GM21576 (cell line): Measurements from ENCODE around the gene IP6K3.
A peak's percentile ranks its signal among the peaks of the same experiment; 100 is the strongest.

Experiments used
- ATAC-seq: cut with Tn5 transposase; IDR thresholded peaks from one replicate; pipeline ENCODE4 v1.9.1; 2021; ENCODE audit warnings: mild to moderate bottlenecking, moderate library complexity; ENCODE audit not compliant: unreplicated experiment

IP6K3 gene

GRCh38 chr6:33724102-33725023 is 22.3 kb downstream of the IP6K3 start:
- no peak for ATAC-seq

GRCh38 chr6:33723371-33724085 is 23.2 kb downstream of the IP6K3 start:
- ATAC-seq, result no peak

GRCh38 chr6:33722103-33722623 is 24.5 kb downstream of the IP6K3 start:
- ATAC-seq, result no peak

DNA sequence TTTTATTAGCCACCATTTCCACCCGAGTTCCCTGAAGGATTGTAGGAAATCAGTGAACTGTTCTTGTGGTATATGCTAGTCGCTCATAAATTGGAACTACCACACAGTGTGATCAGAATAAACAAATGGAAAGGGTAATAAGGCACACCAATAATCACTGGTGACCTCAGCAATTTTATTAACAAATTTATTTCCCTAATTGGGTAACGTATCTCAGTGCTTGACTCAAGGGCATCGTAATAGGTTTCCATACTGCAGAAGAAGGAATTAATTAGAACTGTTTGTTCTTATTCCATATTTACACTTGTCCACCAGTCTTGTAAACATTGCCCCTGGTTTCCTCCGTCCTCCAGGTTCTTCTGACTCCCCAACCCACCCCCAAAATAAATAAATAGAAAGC is 25.2 kb downstream of the IP6K3 start:
- ATAC-seq, result no peak

DNA sequence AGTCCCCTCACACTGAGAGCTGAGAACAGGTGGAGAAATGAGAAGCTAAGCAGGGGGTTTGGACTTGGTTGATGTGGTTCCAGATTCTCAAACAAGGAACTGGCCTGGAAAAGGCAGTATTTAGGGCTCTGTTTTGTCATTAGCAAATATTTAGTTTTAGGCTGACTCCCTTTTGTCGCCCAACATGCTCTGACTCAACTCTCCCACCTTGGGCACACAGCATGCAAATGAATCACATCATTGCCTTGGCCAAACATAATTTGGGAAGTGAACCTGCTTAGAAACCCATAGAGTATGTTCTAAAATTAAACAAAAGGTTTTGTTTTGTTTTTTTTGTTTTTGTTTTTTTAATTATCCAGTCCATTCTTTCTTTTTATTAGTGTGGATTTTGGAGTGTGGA is 25.7 kb downstream of the IP6K3 start:
- no peak for ATAC-seq

- ATAC-seq, result no peak
These were observed 27.2 kb downstream of the IP6K3 start for GRCh38 chr6:33719326-33719987.

DNA sequence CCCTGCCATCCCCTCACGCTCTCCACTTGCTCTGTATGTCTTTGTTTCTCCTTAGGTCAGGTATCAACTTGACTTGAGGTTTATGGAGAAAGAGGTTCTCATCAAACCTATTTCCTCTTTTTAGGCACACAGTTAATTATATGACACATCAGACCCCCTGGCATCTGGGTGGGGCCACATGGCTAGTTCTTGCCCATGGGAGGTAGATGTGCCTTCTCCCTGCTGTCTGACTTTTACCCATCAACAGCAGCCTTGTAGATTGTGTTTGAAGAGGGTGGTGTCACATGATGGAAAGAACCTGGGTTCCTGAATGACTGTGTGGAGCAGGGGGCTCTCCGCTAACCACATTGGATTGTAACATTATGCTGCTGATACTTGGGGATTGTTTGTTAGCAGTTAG is 28.0 kb downstream of the IP6K3 start:
- ATAC-seq, result no peak

GRCh38 chr6:33717934-33718455 is 28.7 kb downstream of the IP6K3 start:
- no peak for ATAC-seq

DNA sequence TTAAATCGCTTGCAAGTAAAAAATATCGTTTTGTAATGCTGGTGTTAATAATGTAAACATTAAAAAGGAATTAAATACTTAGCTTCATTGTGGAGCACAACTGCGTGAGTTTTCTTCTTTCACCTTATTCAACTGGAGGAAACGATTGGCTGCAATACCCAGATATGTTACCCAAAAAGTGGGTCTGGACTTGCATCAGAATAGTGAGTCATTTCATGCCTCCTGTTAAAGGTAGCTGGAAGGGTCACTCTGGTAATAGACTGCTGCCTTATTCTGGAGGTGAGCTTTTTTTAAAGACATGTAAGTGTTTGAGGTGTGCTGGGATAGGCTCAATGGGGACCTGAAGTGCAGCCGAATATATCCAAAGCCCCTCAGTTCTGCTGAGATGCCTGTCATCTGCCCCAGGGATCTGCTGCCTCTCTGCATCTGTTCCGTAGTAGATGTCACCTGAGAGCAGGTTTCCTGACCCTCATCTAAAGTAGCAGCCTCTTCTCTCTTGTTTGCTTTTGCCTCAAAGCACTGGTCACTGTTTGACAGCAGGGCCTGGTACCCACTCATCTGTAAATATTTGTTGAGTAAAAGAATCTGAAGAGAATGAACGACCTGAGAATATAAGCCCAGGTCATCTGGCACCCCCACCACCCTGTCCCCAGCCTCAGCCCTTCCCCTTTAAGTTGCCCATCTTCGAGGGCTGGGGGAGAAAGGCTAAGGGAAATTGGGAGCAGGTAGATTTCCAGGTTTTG is 29.6 kb downstream of the IP6K3 start:
- no peak for ATAC-seq

- ATAC-seq, result no peak
These were observed 30.3 kb downstream of the IP6K3 start for GRCh38 chr6:33716379-33716778.

DNA sequence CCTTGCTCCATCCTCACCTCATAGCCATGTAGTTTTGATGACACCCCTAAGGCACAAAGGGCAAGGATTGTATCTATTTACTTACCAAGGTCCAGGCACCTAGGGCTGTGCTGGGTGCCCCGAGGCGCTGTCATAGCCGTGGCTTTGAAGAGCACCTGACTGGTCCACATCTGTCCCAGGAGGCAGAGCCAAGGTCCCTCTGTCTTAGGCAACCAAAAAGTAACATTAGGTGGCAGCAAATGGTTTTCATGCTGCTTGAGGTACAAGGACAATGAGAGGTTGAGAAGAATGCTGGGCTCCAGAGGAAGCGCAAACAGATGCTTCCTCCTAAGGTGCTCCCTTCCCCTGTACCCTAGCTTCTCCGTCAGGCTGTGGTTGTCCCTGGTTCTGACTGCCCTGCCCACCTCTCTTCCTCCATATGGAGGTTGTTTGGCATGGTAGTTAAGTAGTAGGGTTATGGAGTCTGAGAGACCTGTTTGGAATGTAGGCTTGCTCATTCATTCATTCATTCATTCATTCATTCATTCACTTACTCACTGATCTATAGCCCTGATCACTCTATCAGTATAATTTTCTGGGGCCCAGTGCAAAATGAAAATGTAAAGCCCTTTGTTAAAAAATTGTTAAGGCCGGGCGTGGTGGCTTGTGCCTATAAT is 32.2 kb downstream of the IP6K3 start:
- no peak for ATAC-seq

DNA sequence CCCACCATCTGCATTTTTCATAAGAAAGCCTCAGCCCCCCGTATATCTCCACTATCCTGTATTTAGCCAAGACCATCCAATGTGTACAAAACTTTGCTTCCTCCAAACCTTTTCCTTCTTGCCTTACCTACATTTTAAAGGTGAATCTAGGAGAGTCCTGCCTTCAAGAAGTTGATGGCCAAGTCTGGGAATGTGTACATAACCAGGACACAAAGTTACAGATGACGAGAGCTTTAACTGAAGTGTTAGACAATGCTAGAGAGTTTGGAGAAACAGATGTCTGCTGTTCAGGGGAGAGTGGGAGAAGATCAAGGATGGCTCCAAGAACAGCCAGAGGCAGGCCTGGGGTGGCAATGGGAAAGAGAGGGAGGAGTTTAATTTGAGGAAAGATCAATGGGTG is 32.9 kb downstream of the IP6K3 start:
- no peak for ATAC-seq

DNA sequence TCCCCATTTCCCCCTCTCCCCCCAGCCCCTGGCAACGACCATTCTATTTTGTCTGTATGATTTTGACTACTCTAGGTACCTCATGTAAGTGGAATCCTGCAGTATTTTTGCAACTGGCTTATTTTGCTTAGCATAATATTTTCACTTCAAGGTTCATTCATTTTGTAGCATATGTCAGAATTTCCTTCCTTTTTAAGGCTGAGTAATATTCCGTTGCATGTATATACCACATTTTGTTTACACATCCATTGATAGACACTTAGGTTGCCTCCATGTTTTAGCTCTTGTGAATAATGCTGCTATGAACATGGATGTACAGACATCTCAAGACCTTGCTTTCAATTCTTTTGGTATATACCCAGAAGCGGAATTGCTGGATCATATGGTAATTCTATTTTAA is 33.8 kb downstream of the IP6K3 start:
- ATAC-seq, result no peak

- ATAC-seq, result peak; percentile 76
These were observed 35.3 kb downstream of the IP6K3 start, which contains the start of gene UQCC2 for GRCh38 chr6:33711140-33712129. TSS of gene UQCC2 (minus strand) at chr6:33711700. CDS start at chr6:33711686, 14 bp downstream.

GRCh38 chr6:33710296-33711121 is 36.2 kb downstream of the IP6K3 start:
- ATAC-seq, result no peak

DNA sequence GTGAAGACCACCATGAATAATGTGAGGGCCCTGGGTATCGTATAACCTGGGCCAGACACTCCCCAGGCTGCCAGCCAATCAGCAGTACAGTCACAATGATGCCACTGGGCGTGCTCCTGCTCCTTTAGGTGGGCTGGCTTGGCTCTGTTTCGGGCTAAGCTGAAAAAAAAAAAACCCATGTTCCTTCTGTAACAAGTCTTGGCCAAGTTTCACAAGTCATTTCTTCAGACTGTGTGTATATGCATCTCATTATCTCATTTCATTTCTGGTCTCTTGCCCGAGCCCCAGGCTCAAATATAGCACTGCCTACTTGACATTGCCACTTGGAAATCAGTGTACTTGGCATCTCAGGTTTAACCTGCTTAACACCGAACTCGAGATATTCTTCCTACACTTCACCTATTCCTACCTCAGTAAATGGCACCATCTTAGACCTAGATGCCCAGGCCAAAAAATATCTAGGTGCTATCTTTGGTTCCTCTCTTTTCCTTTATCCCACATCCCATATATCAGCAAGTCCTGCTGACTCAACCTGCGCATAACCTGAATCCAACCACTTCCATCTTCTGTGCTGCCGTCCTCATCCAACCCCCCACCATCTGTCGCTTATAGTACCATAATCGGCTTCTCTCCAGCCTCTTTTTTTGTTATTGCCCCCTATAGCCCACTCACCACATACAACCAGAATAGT is 37.0 kb downstream of the IP6K3 start:
- no peak for ATAC-seq

DNA sequence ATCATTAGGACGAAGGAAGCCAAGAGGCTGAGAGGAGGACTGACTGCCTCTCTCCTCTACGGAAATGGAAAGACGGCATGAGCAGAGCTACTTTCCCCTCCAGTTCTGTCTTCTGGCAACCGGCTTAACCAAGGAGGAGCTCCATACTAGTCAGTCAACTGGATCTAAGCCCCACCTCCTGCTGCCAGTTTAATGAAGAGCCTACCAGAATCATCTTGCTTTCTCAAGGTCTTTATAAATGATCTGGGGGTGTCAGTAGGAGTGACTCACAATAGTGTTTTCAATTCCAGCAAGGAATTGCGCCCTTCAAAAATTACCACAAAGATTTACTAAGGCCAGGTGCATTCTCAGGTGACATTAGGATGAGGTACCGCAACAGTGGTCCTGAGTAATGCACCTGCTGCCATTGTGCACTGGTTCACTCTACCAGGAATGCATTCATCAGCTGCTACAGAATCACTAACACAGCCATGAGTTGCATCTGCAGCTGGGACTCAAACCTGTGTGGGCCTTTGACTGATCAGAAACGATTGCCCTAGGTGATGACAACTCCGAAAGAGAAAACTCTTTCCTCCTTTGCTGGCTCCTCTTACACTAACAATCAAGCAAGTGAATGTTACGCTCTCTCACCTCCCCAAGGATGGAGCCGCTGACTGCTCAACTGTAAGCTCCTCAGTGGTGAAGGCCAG is 38.0 kb downstream of the IP6K3 start:
- no peak for ATAC-seq
